Activated naive CD8-positive, alpha-beta T cell treated with anti-CD3 and anti-CD28 coated beads, Interleukin-2, amount 10 ng/mL, durations not matched to agents 7 days and 5 days (primary cell): ENCODE results near the gene PAXX. TPM values are rescaled to one million over a fixed set of nuclear protein-coding genes. Genes with fewer than 3 reads are reported as not detected.

Source experiments
- total RNA-seq, 2 experiments: library from RNA; stranded (reverse); gene quantifications; one replicate each; pipeline ENCODE4 v1.2.3, GENCODE V29; 2021

The PAXX gene
- total RNA-seq, 2 experiments from 2014 or later = 93.4 to 97.2 TPM

Other genes starting within 250 kb of the PAXX start
- 1 to 10 TPM in 1 of 2 experiments, under 1 TPM in 1; 1.00 to 1.0 TPM for gene LCN10, start 249.5 kb upstream of the PAXX start, total RNA-seq
- not detected for gene LCN6, start 243.9 kb upstream of the PAXX start, total RNA-seq
- not detected for gene LCN8, start 234.2 kb upstream of the PAXX start, total RNA-seq
- not detected for gene LCN15, start 227.9 kb upstream of the PAXX start, total RNA-seq
- 10 to 100 TPM; 37.5 to 43.6 TPM for gene TMEM141, start 201.1 kb upstream of the PAXX start, total RNA-seq
- 1 to 10 TPM; 1.7 to 2.2 TPM for gene CCDC183, start 196.1 kb upstream of the PAXX start, total RNA-seq
- gene RABL6, start 184.5 kb upstream of the PAXX start, total RNA-seq = 10 to 100 TPM; 91.1 to 98.4 TPM
- gene AJM1, start 149.9 kb upstream of the PAXX start, total RNA-seq = 1 to 10 TPM; 6.6 to 6.7 TPM
- 10 to 100 TPM; 80.5 to 89.0 TPM for gene PHPT1, start 143.0 kb upstream of the PAXX start, total RNA-seq
- gene MAMDC4, start 140.1 kb upstream of the PAXX start, total RNA-seq = 10 to 100 TPM; 16.6 to 18.0 TPM
- gene EDF1, start 126.1 kb upstream of the PAXX start, total RNA-seq = 100 to 1,000 TPM; 289 to 297 TPM
- gene TRAF2, start 105.9 kb upstream of the PAXX start, total RNA-seq = 10 to 100 TPM; 44.0 to 52.1 TPM
- 100 to 1,000 TPM; 103 to 104 TPM for gene FBXW5, start 47.7 kb upstream of the PAXX start, total RNA-seq
- gene C8G, start 47.2 kb upstream of the PAXX start, total RNA-seq = 1 to 10 TPM; 1.5 to 3.6 TPM
- gene LCN12, start 40.1 kb upstream of the PAXX start, total RNA-seq = 1 to 10 TPM in 1 of 2 experiments, under 1 TPM in 1; 0.91 to 1.1 TPM
- gene PTGDS, start 14.9 kb upstream of the PAXX start, total RNA-seq = 1 to 10 TPM; 1.3 to 3.3 TPM
- under 1 TPM; 0.33 to 0.48 TPM for gene LCNL1, start 9.4 kb upstream of the PAXX start, total RNA-seq
- 10 to 100 TPM; 13.3 to 14.7 TPM for gene CLIC3, start 4.1 kb downstream of the PAXX start, total RNA-seq
- 10 to 100 TPM; 67.1 to 74.5 TPM for gene ABCA2, start 35.8 kb downstream of the PAXX start, total RNA-seq
- gene FUT7, start 39.7 kb downstream of the PAXX start, total RNA-seq = under 1 TPM; 0.39 to 0.62 TPM
- gene NPDC1, start 53.8 kb downstream of the PAXX start, total RNA-seq = 10 to 100 TPM; 22.4 to 27.0 TPM
- not detected for gene ENTPD2, start 61.6 kb downstream of the PAXX start, total RNA-seq
- gene SAPCD2, start 78.1 kb downstream of the PAXX start, total RNA-seq = 10 to 100 TPM; 26.4 to 30.0 TPM
- gene UAP1L1, start 85.1 kb downstream of the PAXX start, total RNA-seq = 10 to 100 TPM; 43.9 to 44.1 TPM
- gene MAN1B1, start 94.6 kb downstream of the PAXX start, total RNA-seq = 10 to 100 TPM; 63.2 to 63.9 TPM
- 100 to 1,000 TPM; 314 to 322 TPM for gene DPP7, start 122.3 kb downstream of the PAXX start, total RNA-seq
- not detected for gene GRIN1, start 146.7 kb downstream of the PAXX start, total RNA-seq
- gene LRRC26, start 177.6 kb downstream of the PAXX start, total RNA-seq = not detected
- not detected for gene TMEM210, start 179.6 kb downstream of the PAXX start, total RNA-seq
- 10 to 100 TPM; 84.2 to 87.8 TPM for gene ANAPC2, start 196.1 kb downstream of the PAXX start, total RNA-seq
- 10 to 100 TPM; 62.4 to 65.2 TPM for gene SSNA1, start 196.3 kb downstream of the PAXX start, total RNA-seq
- 10 to 100 TPM; 11.2 to 14.7 TPM for gene TPRN, start 208.3 kb downstream of the PAXX start, total RNA-seq
- gene TMEM203, start 213.2 kb downstream of the PAXX start, total RNA-seq = 10 to 100 TPM; 37.4 to 39.4 TPM
- gene NDOR1, start 213.3 kb downstream of the PAXX start, total RNA-seq = 10 to 100 TPM; 38.8 to 39.8 TPM
- gene RNF208, start 229.8 kb downstream of the PAXX start, total RNA-seq = 1 to 10 TPM; 5.0 to 7.2 TPM
- gene CYSRT1, start 232.8 kb downstream of the PAXX start, total RNA-seq = under 1 TPM; 0.45 to 0.55 TPM
- gene RNF224, start 235.1 kb downstream of the PAXX start, total RNA-seq = not detected
- gene SLC34A3, start 238.5 kb downstream of the PAXX start, total RNA-seq = not detected
- gene TUBB4B, start 248.9 kb downstream of the PAXX start, total RNA-seq = 100 to 1,000 TPM; 241 to 249 TPM